ENCODE results near the gene LHFPL2. TPM values are rescaled to one million over a fixed set of nuclear protein-coding genes. Genes with fewer than 3 reads are reported as not detected.

LHFPL2 gene
- total RNA-seq, 2 donors from 2014 or later, result 30.1 to 72.6 TPM

DNA sequence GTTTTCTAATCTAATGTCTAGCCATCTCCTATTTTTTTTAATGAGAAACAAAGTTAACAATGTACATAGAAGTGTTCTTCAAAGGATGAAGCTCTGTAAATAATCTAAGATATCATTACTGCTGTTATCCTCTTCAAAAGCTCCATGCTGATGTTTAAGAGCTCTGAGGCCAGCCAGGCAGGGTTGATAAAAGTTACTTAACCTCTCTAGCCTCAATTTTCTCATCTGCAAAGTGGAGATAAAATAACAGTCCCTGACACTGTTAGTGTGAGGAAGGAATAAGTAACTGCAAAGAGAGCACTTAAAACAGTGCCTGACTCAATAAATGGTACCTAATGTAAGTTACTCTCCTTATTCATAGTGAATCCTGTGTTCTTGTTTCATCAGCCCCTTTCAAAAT, 60.1 kb downstream of the LHFPL2 start:
- DNase-seq (ENCODE audit: low spot score) (no peak), ATAC-seq (ENCODE audit: insufficient number of reproducible peaks, low FRiP score, low read depth) (no peak)
- H3K36me3 ChIP-seq, result no peaks in the 10 kb centered on the region
- H3K27me3 ChIP-seq (replicated peaks; ENCODE audit: insufficient read depth), result no peaks in the 10 kb centered on the region
- H3K9me3 ChIP-seq, result no peaks in the 10 kb centered on the region
- no peak overlapping the region for H3K27ac ChIP-seq
- H3K4me3 ChIP-seq, result no peak overlapping the region
- peaks cover 37 to 56% of the 10 kb centered on the region in 2 donors for H3K4me1 ChIP-seq (ENCODE audit: control insufficient read depth in 1 of 2, low read depth in 2 of 2)
- no peak for TF ChIP-seq CTCF (IDR thresholded peaks at IDR 0.05)

DNA sequence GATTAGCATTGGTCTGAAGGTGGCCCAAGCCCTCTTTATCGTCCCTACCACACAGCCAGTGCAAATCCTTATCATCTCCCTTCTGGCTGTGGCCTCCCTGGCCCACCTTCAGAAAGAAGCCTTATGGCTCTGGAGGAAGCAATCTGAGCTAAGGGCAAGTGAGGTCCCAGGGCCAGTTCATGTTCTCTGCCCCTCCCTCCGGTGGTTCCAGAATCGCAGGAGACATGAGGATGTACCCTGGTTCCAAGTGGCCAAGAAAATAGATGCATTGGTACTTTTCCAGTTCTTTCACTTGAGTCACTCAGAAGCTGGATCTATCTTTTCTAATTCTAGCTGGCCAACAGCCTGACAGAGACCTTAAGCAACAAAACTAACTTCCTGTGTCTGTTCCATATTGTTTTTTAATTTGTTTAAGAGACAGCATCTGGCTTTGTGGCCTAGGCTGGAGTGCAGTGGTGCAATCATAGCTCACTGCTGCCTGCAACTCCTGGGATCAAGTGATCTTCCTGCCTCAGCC, 60.7 kb downstream of the LHFPL2 start:
- no peaks in the 10 kb centered on the region for H3K9me3 ChIP-seq
- no peak overlapping the region for H3K4me3 ChIP-seq
- H3K4me1 ChIP-seq (ENCODE audit: control insufficient read depth in 1 of 2, low read depth in 2 of 2), result peaks cover 30 to 49% of the 10 kb centered on the region in 2 donors
- ATAC-seq (ENCODE audit: insufficient number of reproducible peaks, low FRiP score, low read depth), result no peak
- no peak for DNase-seq (ENCODE audit: low spot score)
- no peak for TF ChIP-seq CTCF (IDR thresholded peaks at IDR 0.05)
- no peaks in the 10 kb centered on the region for H3K36me3 ChIP-seq
- no peaks in the 10 kb centered on the region for H3K27me3 ChIP-seq (replicated peaks; ENCODE audit: insufficient read depth)
- peak overlapping the region in 1 of 2 donors; percentile 42 for H3K27ac ChIP-seq

- Histone ChIP-seq H3K27ac (peak overlapping the region in 1 of 2 donors; percentile 42), H3K36me3 (no peaks in the 10 kb centered on the region), H3K27me3 (replicated peaks; ENCODE audit: insufficient read depth) (no peaks in the 10 kb centered on the region), H3K9me3 (no peaks in the 10 kb centered on the region), H3K4me3 (no peak overlapping the region), H3K4me1 (ENCODE audit: control insufficient read depth in 1 of 2, low read depth in 2 of 2) (peaks cover 28 to 43% of the 10 kb centered on the region in 2 donors)
- peak; percentile 29 for ATAC-seq (ENCODE audit: insufficient number of reproducible peaks, low FRiP score, low read depth)
- no peak for TF ChIP-seq CTCF (IDR thresholded peaks at IDR 0.05)
- no peak for DNase-seq (ENCODE audit: low spot score)
Observed at GRCh38 chr5:78587081-78587774, 61.3 kb downstream of the LHFPL2 start.

- H3K9me3 ChIP-seq, result no peaks in the 10 kb centered on the region
- H3K4me1 ChIP-seq (ENCODE audit: control insufficient read depth in 1 of 2, low read depth in 2 of 2), result peaks cover 19 to 33% of the 10 kb centered on the region in 2 donors
- no peak overlapping the region for H3K27ac ChIP-seq
- DNase-seq (ENCODE audit: low spot score) (no peak), ATAC-seq (ENCODE audit: insufficient number of reproducible peaks, low FRiP score, low read depth) (no peak)
- TF ChIP-seq CTCF (IDR thresholded peaks at IDR 0.05), result no peak
- H3K27me3 ChIP-seq (replicated peaks; ENCODE audit: insufficient read depth), result no peaks in the 10 kb centered on the region
- H3K36me3 ChIP-seq, result no peaks in the 10 kb centered on the region
- no peak overlapping the region for H3K4me3 ChIP-seq
Observed at GRCh38 chr5:78586251-78586650, 62.3 kb downstream of the LHFPL2 start.

DNA sequence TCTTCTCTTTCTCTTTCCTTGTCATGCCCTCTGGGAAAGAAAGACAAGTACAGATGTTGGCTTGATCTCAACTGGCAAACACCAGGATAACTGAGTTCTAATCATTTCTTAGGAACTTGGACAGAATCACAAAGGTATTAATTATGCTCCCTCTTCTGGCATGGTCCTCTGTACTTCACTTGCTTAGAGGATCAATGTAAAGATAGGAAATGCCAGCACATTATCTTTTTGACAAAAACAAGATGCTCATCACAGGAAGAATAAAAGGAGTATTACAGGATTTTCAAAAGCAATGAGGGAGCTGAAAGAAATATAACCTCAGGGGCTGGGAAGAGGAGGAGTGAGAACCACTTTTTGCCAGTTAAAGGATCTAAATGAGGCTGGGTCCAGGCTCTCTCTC, 70.6 kb downstream of the LHFPL2 start:
- no peaks in the 10 kb centered on the region for H3K36me3 ChIP-seq
- H3K9me3 ChIP-seq, result no peaks in the 10 kb centered on the region
- peak overlapping the region; percentile 31 to 57 for H3K27ac ChIP-seq
- peaks cover 19 to 53% of the 10 kb centered on the region in 2 donors for H3K4me1 ChIP-seq (ENCODE audit: control insufficient read depth in 1 of 2, low read depth in 2 of 2)
- H3K27me3 ChIP-seq (replicated peaks; ENCODE audit: insufficient read depth), result no peaks in the 10 kb centered on the region
- no peak overlapping the region for H3K4me3 ChIP-seq
- TF ChIP-seq CTCF (IDR thresholded peaks at IDR 0.05), result no peak
- ATAC-seq (ENCODE audit: insufficient number of reproducible peaks, low FRiP score, low read depth), result no peak
- DNase-seq (ENCODE audit: low spot score), result no peak
